ENCODE measurements around the gene ROBO4. TPM values are rescaled to one million over a fixed set of nuclear protein-coding genes. Genes with fewer than 3 reads are reported as not detected.

Gene ROBO4
- polyA plus RNA-seq, 3 donors, result 3.7 to 61.0 (median 41.9) TPM

- no peak overlapping the region for H3K27ac ChIP-seq (ENCODE audit: low read depth, low read length)
- 2 to 3% (median 3%) methylated on average over 60 to 62 of the region's 62 CpGs for whole genome bisulfite sequencing, 3 donors
These were observed 31.5 kb downstream of the ROBO4 start for GRCh38 chr11:124865902-124866851.

- WGBS, 3 donors, result 2 to 3% (median 2%) methylated on average over 52 to 53 of the region's 53 CpGs
- H3K27ac ChIP-seq (ENCODE audit: low read depth, low read length), result no peak within 1 kb of the TSS
These were observed 32.3 kb downstream of the ROBO4 start, which contains the start of gene ROBO3 for GRCh38 chr11:124865181-124865901. TSS of gene ROBO3 (plus strand) at chr11:124865432. CDS start at chr11:124865578, 146 bp downstream.

GRCh38 chr11:124864892-124865180 lies 32.8 kb downstream of the ROBO4 start:
- H3K27ac ChIP-seq (ENCODE audit: low read depth, low read length), result no peak overlapping the region
- WGBS, 3 donors, result 5 to 7% (median 7%) methylated on average over 9 of the region's 9 CpGs

GRCh38 chr11:124864176-124864891 lies 33.3 kb downstream of the ROBO4 start:
- H3K27ac ChIP-seq (ENCODE audit: low read depth, low read length), result no peak overlapping the region
- 7 to 11% (median 10%) methylated on average over 18 of the region's 18 CpGs for WGBS, 3 donors

GRCh38 chr11:124863826-124864165 lies 33.9 kb downstream of the ROBO4 start:
- WGBS, 3 donors, result 4 to 5% (median 4%) methylated on average over 9 of the region's 9 CpGs
- H3K27ac ChIP-seq (ENCODE audit: low read depth, low read length), result no peak overlapping the region

- WGBS, 3 donors, result 1 to 4% (median 3%) methylated on average over 31 of the region's 31 CpGs
These were observed 34.4 kb downstream of the ROBO4 start for GRCh38 chr11:124863137-124863825.

GRCh38 chr11:124861670-124862069 lies 36.0 kb downstream of the ROBO4 start:
- 36 to 43% (median 40%) methylated on average over 4 of the region's 4 CpGs for WGBS, 3 donors
- H3K27ac ChIP-seq (ENCODE audit: low read depth, low read length), result no peak overlapping the region

More at GRCh38 chr11:124863137-124863825, 34.4 kb downstream of the ROBO4 start:
- H3K27ac ChIP-seq (ENCODE audit: low read depth, low read length), result no peak overlapping the region

- WGBS, 3 donors, result 87 to 91% (median 88%) methylated on average over 2 of the region's 2 CpGs
- H3K27ac ChIP-seq (ENCODE audit: low read depth, low read length), result no peak overlapping the region
These were observed 38.5 kb downstream of the ROBO4 start for GRCh38 chr11:124859171-124859570.

GRCh38 chr11:124846070-124846673 lies 51.5 kb downstream of the ROBO4 start:
- WGBS, 3 donors, result 12 to 21% (median 19%) methylated on average over 11 of the region's 11 CpGs
- H3K27ac ChIP-seq (ENCODE audit: low read depth, low read length), result no peak overlapping the region

GRCh38 chr11:124844664-124845079 lies 53.0 kb downstream of the ROBO4 start:
- 11 to 16% (median 11%) methylated on average over 8 of the region's 8 CpGs for WGBS, 3 donors
- no peak overlapping the region for H3K27ac ChIP-seq (ENCODE audit: low read depth, low read length)

GRCh38 chr11:124843616-124843910 lies 54.1 kb downstream of the ROBO4 start:
- 9 to 13% (median 10%) methylated on average over 8 of the region's 8 CpGs for WGBS, 3 donors
- no peak overlapping the region for H3K27ac ChIP-seq (ENCODE audit: low read depth, low read length)

GRCh38 chr11:124842305-124842704 lies 55.4 kb downstream of the ROBO4 start:
- H3K27ac ChIP-seq (ENCODE audit: low read depth, low read length), result no peak overlapping the region
- WGBS, 3 donors, result 30 to 39% (median 38%) methylated on average over 4 of the region's 4 CpGs

GRCh38 chr11:124841840-124842239 lies 55.8 kb downstream of the ROBO4 start:
- no peak overlapping the region for H3K27ac ChIP-seq (ENCODE audit: low read depth, low read length)
- 29 to 66% (median 61%) methylated on average over 2 of the region's 2 CpGs for WGBS, 3 donors

GRCh38 chr11:124841201-124841600 lies 56.5 kb downstream of the ROBO4 start:
- H3K27ac ChIP-seq (ENCODE audit: low read depth, low read length), result no peak overlapping the region
- 34 to 56% (median 44%) methylated on average over 3 of the region's 3 CpGs for WGBS, 3 donors

- 60 to 65% (median 65%) methylated on average over 1 of the region's 1 CpG for WGBS, 3 donors
- H3K27ac ChIP-seq (ENCODE audit: low read depth, low read length), result no peak overlapping the region
These were observed 57.0 kb downstream of the ROBO4 start for GRCh38 chr11:124840666-124841065.

GRCh38 chr11:124839972-124840621 lies 57.6 kb downstream of the ROBO4 start:
- no peak overlapping the region for H3K27ac ChIP-seq (ENCODE audit: low read depth, low read length)
- WGBS, 3 donors, result 13 to 20% (median 20%) methylated on average over 17 to 20 of the region's 20 CpGs

GRCh38 chr11:124839128-124839971 lies 58.3 kb downstream of the ROBO4 start:
- no peak overlapping the region for H3K27ac ChIP-seq (ENCODE audit: low read depth, low read length)
- WGBS, 3 donors, result 1 to 3% (median 2%) methylated on average over 81 to 87 of the region's 87 CpGs

Data from adipose tissue (tissue), 3 donors.